Suprapubic skin (tissue), 3 donors: Measurements from ENCODE around the gene REEP6.
A peak's percentile ranks its signal among the peaks of the same experiment; 100 is the strongest.

Source experiments
- EP300 ChIP-seq: sonication (generic); formaldehyde crosslinking; IDR thresholded peaks from one replicate; pipeline ENCODE4 v1.6.1; 2017; ENCODE audit warnings: antibody characterized with exemption
- POLR2A ChIP-seq, 2 donors: fragments of 450-650 bp; IDR thresholded peaks; one replicate each; pipeline ENCODE4 v1.6.1; 2017; ENCODE audit warnings: antibody characterized with exemption in 2 of 2, mild to moderate bottlenecking in 2 of 2, moderate library complexity in 2 of 2
- TF ChIP-seq, protein P1 (sequence below), 2 donors: fragments of 200-600 bp in 1 of 2; fragments of 450-650 bp in 1 of 2; sonication (generic) in 1 of 2; IDR thresholded peaks; one replicate each; pipeline ENCODE4 v1.5.1; 2016 to 2019; ENCODE audit warnings: antibody characterized with exemption in 2 of 2, mild to moderate bottlenecking in 1 of 2, moderate library complexity in 1 of 2

DNA sequence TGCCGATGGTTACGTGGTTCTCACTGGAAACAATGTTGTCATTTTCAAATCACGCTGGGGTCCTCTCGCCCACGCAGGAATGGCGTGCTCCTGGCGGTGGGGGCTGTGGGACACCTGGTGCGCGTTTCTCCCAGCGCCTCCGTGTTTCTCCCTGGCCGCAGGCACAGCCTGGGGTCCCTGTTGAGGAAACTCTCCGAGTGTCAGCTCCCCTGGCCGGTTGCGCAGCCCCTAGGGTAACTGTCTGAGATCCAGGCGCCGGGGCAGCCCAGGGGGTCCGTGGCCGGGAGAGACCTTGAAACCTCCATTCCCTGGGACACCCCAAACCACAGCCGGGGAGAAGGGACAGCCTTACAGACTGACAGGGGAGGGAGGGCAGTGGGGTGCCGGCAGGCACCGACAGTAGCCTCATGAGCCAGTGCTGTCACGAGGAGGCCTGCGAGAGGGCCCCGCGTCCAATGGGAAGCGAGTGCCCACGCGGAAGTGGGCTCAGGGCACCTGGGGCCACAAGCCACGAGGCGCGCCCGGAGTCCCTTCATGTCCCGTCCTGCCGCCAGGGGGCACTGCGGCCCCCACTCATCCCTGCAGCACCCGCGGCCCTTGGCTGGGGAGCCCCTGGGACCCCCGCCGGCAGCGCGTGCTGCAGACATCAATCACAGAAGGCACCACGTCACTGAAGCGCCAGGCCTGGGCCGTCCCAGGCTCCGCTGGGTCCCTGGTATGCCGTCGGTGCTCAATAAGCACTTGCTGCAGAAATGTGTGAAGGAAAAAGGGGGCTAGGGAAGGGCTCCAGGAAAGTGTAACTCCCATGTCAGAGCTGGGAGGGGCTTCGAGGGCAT, 12.3 kb downstream of the REEP6 start:
- TF ChIP-seq POLR2A (IDR thresholded peaks at IDR 0.05), result no peak
- TF ChIP-seq, protein P1, sequence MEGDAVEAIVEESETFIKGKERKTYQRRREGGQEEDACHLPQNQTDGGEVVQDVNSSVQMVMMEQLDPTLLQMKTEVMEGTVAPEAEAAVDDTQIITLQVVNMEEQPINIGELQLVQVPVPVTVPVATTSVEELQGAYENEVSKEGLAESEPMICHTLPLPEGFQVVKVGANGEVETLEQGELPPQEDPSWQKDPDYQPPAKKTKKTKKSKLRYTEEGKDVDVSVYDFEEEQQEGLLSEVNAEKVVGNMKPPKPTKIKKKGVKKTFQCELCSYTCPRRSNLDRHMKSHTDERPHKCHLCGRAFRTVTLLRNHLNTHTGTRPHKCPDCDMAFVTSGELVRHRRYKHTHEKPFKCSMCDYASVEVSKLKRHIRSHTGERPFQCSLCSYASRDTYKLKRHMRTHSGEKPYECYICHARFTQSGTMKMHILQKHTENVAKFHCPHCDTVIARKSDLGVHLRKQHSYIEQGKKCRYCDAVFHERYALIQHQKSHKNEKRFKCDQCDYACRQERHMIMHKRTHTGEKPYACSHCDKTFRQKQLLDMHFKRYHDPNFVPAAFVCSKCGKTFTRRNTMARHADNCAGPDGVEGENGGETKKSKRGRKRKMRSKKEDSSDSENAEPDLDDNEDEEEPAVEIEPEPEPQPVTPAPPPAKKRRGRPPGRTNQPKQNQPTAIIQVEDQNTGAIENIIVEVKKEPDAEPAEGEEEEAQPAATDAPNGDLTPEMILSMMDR (IDR thresholded peaks at IDR 0.05), result peak; percentile 50 to 77
- no peak for TF ChIP-seq EP300
